PC-3 (cell line): ENCODE results near the gene BRI3. TPM values are rescaled to one million over a fixed set of nuclear protein-coding genes. Genes with fewer than 3 reads are reported as not detected.

Experiments used
- ATAC-seq: fragments of 200-7000 bp; cut with Tn5 transposase; 2 replicates; pipeline ENCODE4 v1.9.1; 2020; ENCODE audit warnings: mild to moderate bottlenecking, moderate library complexity
- BruUV-seq: library from RNA; stranded (reverse); fragments of 400-500 nt; replicated peaks from 2 replicates; lab custom pipeline; 2021; lab: Mats Ljungman, UMichigan
- CTCF ChIA-PET: fragments of 300-600 bp; sonication (Branson Sonifier 250); formaldehyde crosslinking; loops from one replicate; lab custom pipeline; 2022; ENCODE audit warnings: antibody characterized with exemption; lab: Charles Lee
- POLR2A ChIA-PET: fragments of 300-600 bp; sonication (Branson Sonifier 250); formaldehyde crosslinking; loops from one replicate; lab custom pipeline; 2022; ENCODE audit warnings: antibody characterized with exemption; ENCODE audit not compliant: unreplicated experiment; lab: Charles Lee
- DNase-seq: peaks from one replicate; pipeline ENCODE4 v3.0.0-alpha.2; 2015
- H2AFZ ChIP-seq: fragments of 300-600 bp; sonication (generic); 2 replicates; pipeline ENCODE4 v1.6.0; 2016; ENCODE audit warnings: antibody characterized with exemption, low read length
- H3F3A ChIP-seq: fragments of 300-600 bp; sonication (generic); one replicate; pipeline ENCODE4 v1.6.0; 2017; ENCODE audit warnings: antibody characterized with exemption, low read length, control low read depth, mild to moderate bottlenecking; ENCODE audit not compliant: unreplicated experiment
- H3K27ac ChIP-seq: fragments of 300-600 bp; sonication (generic); 2 replicates; pipeline ENCODE4 v1.5.1; 2016; ENCODE audit warnings: mild to moderate bottlenecking, low read length
- H3K27me3 ChIP-seq: fragments of 300-600 bp; sonication (generic); 2 replicates; pipeline ENCODE4 v1.6.1; 2016; ENCODE audit warnings: low read length, mixed read lengths
- H3K36me3 ChIP-seq: fragments of 300-600 bp; sonication (generic); 2 replicates; pipeline ENCODE4 v1.6.1; 2016; ENCODE audit warnings: low read depth, mixed run types, low read length, mixed read lengths
- H3K4me1 ChIP-seq: fragments of 300-600 bp; sonication (generic); 2 replicates; pipeline ENCODE4 v1.5.1; 2016; ENCODE audit warnings: low read length; ENCODE audit not compliant: insufficient read depth
- H3K4me2 ChIP-seq: fragments of 300-600 bp; sonication (generic); 2 replicates; pipeline ENCODE4 v1.6.0; 2016; ENCODE audit warnings: low read length
- H3K4me3 ChIP-seq: fragments of 300-600 bp; sonication (generic); 2 replicates; pipeline ENCODE4 v1.5.1; 2016; ENCODE audit warnings: mild to moderate bottlenecking, low read length, mixed read lengths
- H3K79me2 ChIP-seq: fragments of 300-600 bp; sonication (generic); 2 replicates; pipeline ENCODE4 v1.6.1; 2017; ENCODE audit warnings: low read length, mixed read lengths
- H3K9ac ChIP-seq: fragments of 300-600 bp; sonication (generic); 2 replicates; pipeline ENCODE4 v1.6.0; 2016; ENCODE audit warnings: mild to moderate bottlenecking, low read length
- H3K9me2 ChIP-seq: fragments of 300-600 bp; sonication (generic); replicated peaks from 2 replicates; pipeline ENCODE4 v1.6.1; 2016; ENCODE audit warnings: mixed run types, low read length, mixed read lengths
- H3K9me3 ChIP-seq: fragments of 300-600 bp; sonication (generic); 2 replicates; pipeline ENCODE4 v1.6.1; 2016; ENCODE audit warnings: low read length, mixed read lengths
- H4K20me1 ChIP-seq: fragments of 300-600 bp; sonication (generic); 2 replicates; pipeline ENCODE4 v1.6.1; 2016; ENCODE audit warnings: low read length, mixed read lengths
- EZH2 ChIP-seq: fragments of 300-600 bp; sonication (generic); IDR thresholded peaks from one replicate; pipeline ENCODE4 v1.6.1; 2017; ENCODE audit warnings: antibody characterized with exemption, mild to moderate bottlenecking, low read length; ENCODE audit not compliant: unreplicated experiment
- EZH2phosphoT487 ChIP-seq: fragments of 300-600 bp; sonication (generic); IDR thresholded peaks from 2 replicates; pipeline ENCODE4 v1.6.1; 2018; ENCODE audit warnings: mild to moderate bottlenecking, antibody characterized with exemption, low read length, borderline replicate concordance
- intact Hi-C: fragments of 100-400 bp; cut with micrococcal nuclease; formaldehyde crosslinking; loops from 2 replicates; pipeline ENCODE4 v1.9.0; 2023
- total RNA-seq: library from RNA; depleted of rRNA; stranded (reverse); fragments of >200 nt; gene quantifications from 2 replicates; pipeline ENCODE4 v1.2.3, GENCODE V29; 2014
- TF ChIP-seq, protein P1 (sequence below): fragments of 300-600 bp; sonication (generic); conservative IDR thresholded peaks from 2 replicates; pipeline ENCODE4 v1.5.1; 2017; ENCODE audit warnings: antibody characterized with exemption, low read depth, mild to moderate bottlenecking, low read length

BRI3 gene
- total RNA-seq, 1 experiment from 2014 or later: 55.0 TPM

DNA sequence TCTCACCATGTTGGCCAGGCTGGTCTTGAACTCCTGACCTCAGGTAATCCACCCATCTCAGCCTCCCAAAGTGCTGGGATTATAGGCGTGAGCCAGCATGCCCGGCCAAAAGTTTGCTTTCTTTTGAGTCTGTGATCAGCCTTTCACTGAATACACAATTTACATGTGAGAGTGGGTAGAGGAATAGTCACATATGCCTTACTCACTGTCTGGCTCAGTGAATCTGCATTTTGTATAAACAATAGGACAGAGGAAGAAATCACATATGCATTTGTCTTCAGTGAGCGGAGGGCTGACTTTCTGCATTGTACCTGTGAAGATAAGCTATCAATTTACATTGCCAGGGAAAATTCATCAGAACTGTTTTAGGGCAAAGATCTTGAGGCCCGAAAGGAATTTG is 27.0 kb upstream of the BRI3 start:
- ChIA-PET POLR2A (interaction anchor here (0.7 kb wide), 1 partner anchor 17 kb away, joined by 16 read pairs; no protein-coding TSS in a partner anchor), CTCF (no interaction called here)
- Histone ChIP-seq H3K4me2 (no peak overlapping the region), H4K20me1 (no peaks in the 10 kb centered on the region), H3K9me2 (no peaks in the 10 kb centered on the region), H3F3A (no peaks in the 10 kb centered on the region), H3K36me3 (no peaks in the 10 kb centered on the region), H3K27me3 (no peaks in the 10 kb centered on the region), H3K27ac (no peak overlapping the region), H3K4me1 (peaks cover 22% of the 10 kb centered on the region), H3K79me2 (peaks cover 25% of the 10 kb centered on the region), H3K9me3 (no peaks in the 10 kb centered on the region), H3K9ac (no peak overlapping the region), H3K4me3 (no peak overlapping the region), H2AFZ (no peak overlapping the region)
- no peak for DNase-seq
- TF ChIP-seq EZH2 (no peak), EZH2phosphoT487 (no peak)
- TF ChIP-seq, protein P1, sequence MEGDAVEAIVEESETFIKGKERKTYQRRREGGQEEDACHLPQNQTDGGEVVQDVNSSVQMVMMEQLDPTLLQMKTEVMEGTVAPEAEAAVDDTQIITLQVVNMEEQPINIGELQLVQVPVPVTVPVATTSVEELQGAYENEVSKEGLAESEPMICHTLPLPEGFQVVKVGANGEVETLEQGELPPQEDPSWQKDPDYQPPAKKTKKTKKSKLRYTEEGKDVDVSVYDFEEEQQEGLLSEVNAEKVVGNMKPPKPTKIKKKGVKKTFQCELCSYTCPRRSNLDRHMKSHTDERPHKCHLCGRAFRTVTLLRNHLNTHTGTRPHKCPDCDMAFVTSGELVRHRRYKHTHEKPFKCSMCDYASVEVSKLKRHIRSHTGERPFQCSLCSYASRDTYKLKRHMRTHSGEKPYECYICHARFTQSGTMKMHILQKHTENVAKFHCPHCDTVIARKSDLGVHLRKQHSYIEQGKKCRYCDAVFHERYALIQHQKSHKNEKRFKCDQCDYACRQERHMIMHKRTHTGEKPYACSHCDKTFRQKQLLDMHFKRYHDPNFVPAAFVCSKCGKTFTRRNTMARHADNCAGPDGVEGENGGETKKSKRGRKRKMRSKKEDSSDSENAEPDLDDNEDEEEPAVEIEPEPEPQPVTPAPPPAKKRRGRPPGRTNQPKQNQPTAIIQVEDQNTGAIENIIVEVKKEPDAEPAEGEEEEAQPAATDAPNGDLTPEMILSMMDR: no peak
- no peak for ATAC-seq
- intact Hi-C loops: no loop called here
- BruUV-seq: no TSS peak

GRCh38 chr7:98254951-98255610 is 26.4 kb upstream of the BRI3 start:
- Histone ChIP-seq H4K20me1 (no peaks in the 10 kb centered on the region), H3K36me3 (no peaks in the 10 kb centered on the region), H3K27me3 (no peaks in the 10 kb centered on the region), H3K79me2 (peaks cover 21% of the 10 kb centered on the region), H3F3A (no peaks in the 10 kb centered on the region), H3K4me3 (no peak overlapping the region), H3K9me3 (no peaks in the 10 kb centered on the region), H3K4me1 (peaks cover 19% of the 10 kb centered on the region), H3K9me2 (no peaks in the 10 kb centered on the region), H3K27ac (no peak overlapping the region), H3K4me2 (no peak overlapping the region), H2AFZ (no peak overlapping the region), H3K9ac (no peak overlapping the region)
- ATAC-seq (no peak), DNase-seq (no peak)
- no TSS peak for BruUV-seq
- intact Hi-C loops: no loop called here
- TF ChIP-seq, protein P1: no peak
- TF ChIP-seq EZH2phosphoT487 (no peak), EZH2 (no peak)
- ChIA-PET CTCF (no interaction called here), POLR2A (interaction anchor here (0.7 kb wide), 1 partner anchor 17 kb away, joined by 16 read pairs; no protein-coding TSS in a partner anchor)

DNA sequence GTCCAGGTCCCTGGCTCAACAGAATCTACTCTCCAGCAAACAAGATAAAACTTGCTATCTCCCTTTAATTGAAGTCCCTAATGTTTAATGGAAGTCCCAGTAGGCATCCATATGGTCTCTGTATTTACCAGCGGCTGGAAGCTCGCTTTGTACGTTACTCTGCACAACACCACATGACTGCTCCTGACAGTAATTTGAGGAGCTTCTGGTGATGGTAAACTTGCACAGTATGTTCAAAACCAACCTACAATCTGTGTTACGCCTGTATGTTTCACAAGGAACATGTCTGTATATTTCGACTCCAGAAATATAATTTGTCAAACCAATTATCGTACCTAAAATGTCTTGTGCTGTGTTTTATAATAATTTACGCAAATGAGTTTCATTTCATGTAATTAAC is 25.1 kb upstream of the BRI3 start:
- Histone ChIP-seq H3K36me3 (no peaks in the 10 kb centered on the region), H3K4me2 (no peak overlapping the region), H3K9me3 (no peaks in the 10 kb centered on the region), H3F3A (no peaks in the 10 kb centered on the region), H2AFZ (no peak overlapping the region), H3K27ac (no peak overlapping the region), H3K4me3 (no peak overlapping the region), H3K9me2 (no peaks in the 10 kb centered on the region), H4K20me1 (no peaks in the 10 kb centered on the region), H3K4me1 (peaks cover 7% of the 10 kb centered on the region; the same call in 1 of the 2 replicates), H3K9ac (no peak overlapping the region), H3K79me2 (peaks cover 20% of the 10 kb centered on the region), H3K27me3 (no peaks in the 10 kb centered on the region)
- intact Hi-C loops: no loop called here
- no TSS peak for BruUV-seq
- DNase-seq (no peak), ATAC-seq (no peak)
- ChIA-PET POLR2A (no interaction called here), CTCF (no interaction called here)
- TF ChIP-seq EZH2: no peak
- TF ChIP-seq, protein P1: no peak
- no peak for TF ChIP-seq EZH2phosphoT487
